HepG2 (cell line): ENCODE data around the gene SNX6. TPM values are rescaled to one million over a fixed set of nuclear protein-coding genes. Genes with fewer than 3 reads are reported as not detected.

Experiments used
- ATF4 ChIP-seq, 2 experiments: fragments of 450-650 bp in 1 of 2; sonication (generic) in 1 of 2; formaldehyde crosslinking; IDR thresholded peaks; 2 replicates each; pipeline versions ENCODE4 v1.5.0 to v1.8.0; 2020 to 2022; ENCODE audit warnings: mild to moderate bottlenecking in 1 of 2, missing genetic modification reagents in 1 of 2
- CENPX ChIP-seq: sonication (generic); formaldehyde crosslinking; IDR thresholded peaks from 2 replicates; pipeline ENCODE4 v1.9.0; 2021; ENCODE audit warnings: mild to moderate bottlenecking, missing genetic modification reagents, moderate library complexity
- DMAP1 ChIP-seq: IDR thresholded peaks from 2 replicates; pipeline ENCODE4 v1.6.1; 2016
- FOXK1 ChIP-seq: sonication (generic); formaldehyde crosslinking; IDR thresholded peaks from 2 replicates; pipeline ENCODE4 v1.4.0; 2020; ENCODE audit warnings: low read depth, missing genetic modification reagents, borderline replicate concordance
- ZMYM2 ChIP-seq: sonication (generic); formaldehyde crosslinking; IDR thresholded peaks from 2 replicates; pipeline ENCODE4 v1.8.0; 2022; ENCODE audit warnings: mild to moderate bottlenecking, missing genetic modification reagents
- ZNF18 ChIP-seq: sonication (generic); formaldehyde crosslinking; IDR thresholded peaks from 2 replicates; pipeline ENCODE4 v1.8.0; 2022; ENCODE audit warnings: mild to moderate bottlenecking, missing genetic modification reagents; ENCODE audit not compliant: insufficient replicate concordance
- ZNF605 ChIP-seq: sonication (generic); formaldehyde crosslinking; IDR thresholded peaks from 2 replicates; pipeline ENCODE4 v1.8.0; 2022; ENCODE audit warnings: mild to moderate bottlenecking, missing genetic modification reagents
- polyA plus RNA-seq, 8 experiments: library from polyadenylated mRNA; depleted of rRNA in 3 of 8; stranded (reverse) in 7 of 8; unstranded in 1 of 8; fragments of >200 nt; fragmentation: Illumina TruSeq in 4 of 8; extraction: Trizol in 4 of 8; gene quantifications; 2 replicates each; pipeline versions ENCODE4 v1.2.1 to v1.2.3, GENCODE V29; 2011 to 2016; ENCODE audit warnings: low read depth in 4 of 8, missing spikeins in 1 of 8, mixed read lengths in 1 of 8; ENCODE audit not compliant: insufficient read depth in 1 of 8
- total RNA-seq, 5 experiments: library from RNA; depleted of rRNA; stranded (reverse); fragments of >200 nt; fragmentation: Illumina TruSeq; extraction: Trizol; gene quantifications; 2 replicates each; pipeline ENCODE4 v1.2.3, GENCODE V29; 2016; ENCODE audit warnings: low read depth in 1 of 5
- TF ChIP-seq, protein P1 (sequence below): IDR thresholded peaks from 2 replicates; pipeline ENCODE4 v1.4.0; 2020; ENCODE audit warnings: mild to moderate bottlenecking, missing genetic modification reagents

SNX6 gene
- total and polyA plus RNA-seq, 2 of the 13 experiments (the other 11 are each of a cell fraction or from before 2014, with no cell fraction given) = 92.3 to 169 TPM

GRCh38 chr14:34538096-34538495 is 91.9 kb downstream of the SNX6 start (continued):
- TF ChIP-seq, protein P1, sequence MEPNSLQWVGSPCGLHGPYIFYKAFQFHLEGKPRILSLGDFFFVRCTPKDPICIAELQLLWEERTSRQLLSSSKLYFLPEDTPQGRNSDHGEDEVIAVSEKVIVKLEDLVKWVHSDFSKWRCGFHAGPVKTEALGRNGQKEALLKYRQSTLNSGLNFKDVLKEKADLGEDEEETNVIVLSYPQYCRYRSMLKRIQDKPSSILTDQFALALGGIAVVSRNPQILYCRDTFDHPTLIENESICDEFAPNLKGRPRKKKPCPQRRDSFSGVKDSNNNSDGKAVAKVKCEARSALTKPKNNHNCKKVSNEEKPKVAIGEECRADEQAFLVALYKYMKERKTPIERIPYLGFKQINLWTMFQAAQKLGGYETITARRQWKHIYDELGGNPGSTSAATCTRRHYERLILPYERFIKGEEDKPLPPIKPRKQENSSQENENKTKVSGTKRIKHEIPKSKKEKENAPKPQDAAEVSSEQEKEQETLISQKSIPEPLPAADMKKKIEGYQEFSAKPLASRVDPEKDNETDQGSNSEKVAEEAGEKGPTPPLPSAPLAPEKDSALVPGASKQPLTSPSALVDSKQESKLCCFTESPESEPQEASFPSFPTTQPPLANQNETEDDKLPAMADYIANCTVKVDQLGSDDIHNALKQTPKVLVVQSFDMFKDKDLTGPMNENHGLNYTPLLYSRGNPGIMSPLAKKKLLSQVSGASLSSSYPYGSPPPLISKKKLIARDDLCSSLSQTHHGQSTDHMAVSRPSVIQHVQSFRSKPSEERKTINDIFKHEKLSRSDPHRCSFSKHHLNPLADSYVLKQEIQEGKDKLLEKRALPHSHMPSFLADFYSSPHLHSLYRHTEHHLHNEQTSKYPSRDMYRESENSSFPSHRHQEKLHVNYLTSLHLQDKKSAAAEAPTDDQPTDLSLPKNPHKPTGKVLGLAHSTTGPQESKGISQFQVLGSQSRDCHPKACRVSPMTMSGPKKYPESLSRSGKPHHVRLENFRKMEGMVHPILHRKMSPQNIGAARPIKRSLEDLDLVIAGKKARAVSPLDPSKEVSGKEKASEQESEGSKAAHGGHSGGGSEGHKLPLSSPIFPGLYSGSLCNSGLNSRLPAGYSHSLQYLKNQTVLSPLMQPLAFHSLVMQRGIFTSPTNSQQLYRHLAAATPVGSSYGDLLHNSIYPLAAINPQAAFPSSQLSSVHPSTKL (CRISPR knock-in tag) = 0 out of 2 replicates have a peak, but pooled peaks have one; percentile 28
- TF ChIP-seq ZMYM2 (CRISPR knock-in tag) (peak; percentile 64; the same call in 1 of the 2 replicates), CENPX (0 out of 2 replicates have a peak, but pooled peaks have one; percentile 16), ATF4 (CRISPR knock-in tag; IDR thresholded peaks at IDR 0.05) (0 out of 4 replicates have a peak, but pooled peaks of 1 of the 2 experiments have one; percentile 32), DMAP1 (0 out of 2 replicates have a peak, but pooled peaks have one; percentile 41), ZNF605 (CRISPR knock-in tag) (peak; percentile 60; the same call in 1 of the 2 replicates), FOXK1 (CRISPR knock-in tag) (0 out of 2 replicates have a peak, but pooled peaks have one; percentile 37), ZNF18 (CRISPR knock-in tag) (peak; percentile 39)
